GM12878 (cell line): ENCODE results near the gene OSBPL10. TPM values are rescaled to one million over a fixed set of nuclear protein-coding genes. Genes with fewer than 3 reads are reported as not detected.

Experiments
- ATAC-seq: fragments of 200-7000 bp; cut with Tn5 transposase; 3 replicates; pipeline ENCODE4 v1.9.1; 2020; ENCODE audit warnings: mild to moderate bottlenecking, moderate library complexity
- BruUV-seq: library from RNA; stranded (reverse); fragments of 400-500 nt; replicated peaks from 2 replicates; lab custom pipeline; 2021; lab: Mats Ljungman, UMichigan
- CTCF ChIA-PET: fragments of 300-600 bp; sonication (Branson Sonifier 250); formaldehyde crosslinking; extraction: SDS; loops from one replicate; lab custom pipeline; 2021; ENCODE audit warnings: inconsistent platforms; lab: Yijun Ruan, JAX
- POLR2A ChIA-PET: fragments of 350-600 bp; formaldehyde crosslinking; extraction: SDS; loops from one replicate; lab custom pipeline; 2021; ENCODE audit warnings: inconsistent platforms; lab: Charles Lee
- RAD21 ChIA-PET: fragments of 300-600 bp; sonication (Branson Sonifier 250); formaldehyde crosslinking; loops from one replicate; lab custom pipeline; 2023; ENCODE audit warnings: antibody characterized with exemption; ENCODE audit not compliant: unreplicated experiment; lab: Charles Lee
- SMC1A ChIA-PET: fragments of 300-600 bp; sonication (Branson Sonifier 250); formaldehyde crosslinking; loops from one replicate; lab custom pipeline; 2023; ENCODE audit not compliant: unreplicated experiment, uncharacterized antibody; lab: Charles Lee
- DNase-seq: peaks from one replicate; pipeline ENCODE4 v3.0.0-alpha.2; 2011; ENCODE audit warnings: low read depth, low spot score
- FAIRE-seq: peaks from 3 replicates; lab custom pipeline; 2011; peaks lifted over from hg19 to GRCh38; lab: Jason Lieb, UNC
- H2AFZ ChIP-seq: 2 replicates; pipeline ENCODE4 v1.6.0; 2011; ENCODE audit warnings: low read depth, low read length, control low read depth; ENCODE audit not compliant: control insufficient read depth
- H3K27ac ChIP-seq: 2 replicates; pipeline ENCODE4 v1.5.1; 2011; ENCODE audit warnings: control low read depth; ENCODE audit not compliant: control insufficient read depth, insufficient read depth
- H3K27me3 ChIP-seq, 2 experiments: replicated peaks in 1 of 2; 2 replicates each; pipeline versions ENCODE4 v1.6.0 to v1.6.1; 2011; ENCODE audit warnings: low read length in 1 of 2; ENCODE audit not compliant: control insufficient read depth in 2 of 2, insufficient read depth in 2 of 2
- H3K36me3 ChIP-seq, 2 experiments: 2 replicates each; pipeline ENCODE4 v1.5.1; 2011; ENCODE audit warnings: low read length in 1 of 2; ENCODE audit not compliant: control insufficient read depth in 2 of 2, insufficient read depth in 2 of 2
- H3K4me1 ChIP-seq: 2 replicates; pipeline ENCODE4 v1.6.1; 2011; ENCODE audit warnings: mild to moderate bottlenecking, low read length, moderate library complexity, mixed read lengths; ENCODE audit not compliant: control insufficient read depth, insufficient read depth
- H3K4me2 ChIP-seq: 2 replicates; pipeline ENCODE4 v1.6.0; 2011; ENCODE audit warnings: control low read depth; ENCODE audit not compliant: control insufficient read depth, insufficient read depth
- H3K4me3 ChIP-seq: fragments of 200-600 bp; sonication (generic); 2 replicates; pipeline ENCODE4 v1.5.1; 2016
- H3K79me2 ChIP-seq: 2 replicates; pipeline ENCODE4 v1.6.0; 2011; ENCODE audit warnings: low read length; ENCODE audit not compliant: control insufficient read depth, insufficient read depth
- H3K9ac ChIP-seq: 2 replicates; pipeline ENCODE4 v1.8.0; 2011; ENCODE audit warnings: low read length, control low read depth, mixed read lengths; ENCODE audit not compliant: control insufficient read depth, insufficient read depth
- H3K9me3 ChIP-seq: replicated peaks from 3 replicates; pipeline ENCODE4 v1.5.1; 2011; ENCODE audit warnings: mild to moderate bottlenecking, low read length; ENCODE audit not compliant: control insufficient read depth, insufficient read depth
- H4K20me1 ChIP-seq: 2 replicates; pipeline ENCODE4 v1.6.0; 2011; ENCODE audit not compliant: control insufficient read depth, insufficient read depth
- ATF7 ChIP-seq: fragments of 450-650 bp; IDR thresholded peaks from 2 replicates; pipeline ENCODE4 v1.6.1; 2016; ENCODE audit warnings: low read depth, mild to moderate bottlenecking
- BHLHE40 ChIP-seq, 2 experiments: fragments of 450-650 bp in 1 of 2; IDR thresholded peaks; 2 replicates each; pipeline ENCODE4 v1.6.1; 2011 to 2017; ENCODE audit warnings: low read depth in 2 of 2, borderline replicate concordance in 1 of 2, improper control_type of control experiment in 1 of 2, low read length in 1 of 2, mild to moderate bottlenecking in 1 of 2
- CHD1 ChIP-seq: IDR thresholded peaks from 2 replicates; pipeline ENCODE4 v1.6.1; 2012; ENCODE audit warnings: low read depth, low read length, improper control_type of control experiment
- HCFC1 ChIP-seq: fragments of 150-350 bp; IDR thresholded peaks from 2 replicates; pipeline ENCODE4 v1.6.1; 2014; ENCODE audit warnings: low read length
- MAX ChIP-seq: IDR thresholded peaks from 2 replicates; pipeline ENCODE4 v1.6.1; 2012; ENCODE audit warnings: low read depth, low read length, improper control_type of control experiment
- MEF2A ChIP-seq: IDR thresholded peaks from 2 replicates; pipeline ENCODE4 v1.6.1; 2011; ENCODE audit warnings: low read depth, mild to moderate bottlenecking, low read length, moderate library complexity; ENCODE audit not compliant: insufficient read depth
- NBN ChIP-seq: fragments of 450-650 bp; IDR thresholded peaks from 2 replicates; pipeline ENCODE4 v1.6.1; 2016
- NFXL1 ChIP-seq: fragments of 450-650 bp; IDR thresholded peaks from 2 replicates; pipeline ENCODE4 v1.6.1; 2017; ENCODE audit warnings: antibody characterized with exemption, mild to moderate bottlenecking, borderline replicate concordance
- NKRF ChIP-seq: fragments of 450-650 bp; conservative IDR thresholded peaks from 2 replicates; pipeline ENCODE4 v1.6.1; 2017; ENCODE audit warnings: mild to moderate bottlenecking, moderate library complexity
- POU2F2 ChIP-seq: IDR thresholded peaks from 3 replicates; pipeline ENCODE4 v1.6.1; 2011; ENCODE audit warnings: low read depth, mild to moderate bottlenecking, low read length, borderline replicate concordance
- RBBP5 ChIP-seq: fragments of 200-600 bp; sonication (generic); conservative IDR thresholded peaks from 2 replicates; pipeline ENCODE4 v1.6.1; 2016
- SREBF1 ChIP-seq: IDR thresholded peaks from 2 replicates; pipeline ENCODE4 v1.6.1; 2012; ENCODE audit warnings: mild to moderate bottlenecking, low read length
- TBL1XR1 ChIP-seq: IDR thresholded peaks from 2 replicates; pipeline ENCODE4 v1.6.1; 2012; ENCODE audit warnings: low read depth, low read length, improper control_type of control experiment
- WRNIP1 ChIP-seq: IDR thresholded peaks from 2 replicates; pipeline ENCODE4 v1.6.1; 2011; ENCODE audit warnings: low read depth, low read length, improper control_type of control experiment, borderline replicate concordance
- ZBED1 ChIP-seq: IDR thresholded peaks from 2 replicates; pipeline ENCODE4 v1.6.1; 2016; ENCODE audit warnings: borderline replicate concordance
- in situ Hi-C: fragments of 300-500 bp; cut with MboI; formaldehyde crosslinking; loops from 9 replicates; pipeline ENCODE4 v1.14.3; 2018; ENCODE audit warnings: mixed read lengths
- intact Hi-C: fragments of 100-400 bp; cut with micrococcal nuclease; formaldehyde crosslinking; loops from one replicate; pipeline ENCODE4 v1.14.2; 2022; ENCODE audit not compliant: unreplicated experiment
- polyA plus RNA-seq, 11 experiments: library from polyadenylated mRNA; depleted of rRNA in 4 of 11; unstranded in 6 of 11; stranded (reverse) in 5 of 11; fragments of >200 nt; fragmentation: Nextera tagmentation in 4 of 11; fragmentation: Illumina TruSeq in 1 of 11; extraction: Ambion mirVana in 4 of 11; extraction: Trizol in 1 of 11; gene quantifications; 1 replicate in 1 of 11; 2 replicates in 10 of 11; pipeline versions ENCODE4 v1.2.1 to v1.2.3, GENCODE V29; 2011 to 2016; ENCODE audit warnings: inconsistent platforms in 2 of 11, missing spikeins in 2 of 11, low read depth in 1 of 11
- total RNA-seq, 4 experiments: library from RNA; depleted of rRNA in 3 of 4; stranded (reverse); fragments of >200 nt in 3 of 4; fragmentation: Illumina TruSeq in 1 of 4; extraction: Trizol in 1 of 4; gene quantifications; 2 replicates each; pipeline versions ENCODE4 v1.2.1 to v1.2.3, GENCODE V29; 2013 to 2021
- TF ChIP-seq, protein P1 (sequence below): fragments of 450-650 bp; IDR thresholded peaks from 2 replicates; pipeline ENCODE4 v1.6.1; 2016; ENCODE audit warnings: mild to moderate bottlenecking, moderate library complexity, borderline replicate concordance
- TF ChIP-seq, protein P2 (sequence below): IDR thresholded peaks from 2 replicates; pipeline ENCODE4 v1.6.1; 2012; ENCODE audit warnings: low read depth, low read length, improper control_type of control experiment

Gene OSBPL10
- total and polyA plus RNA-seq, 10 of the 15 experiments (the other 5 are each of a cell fraction or from before 2014, with no cell fraction given): 0.03 to 0.25 (median 0.09) TPM; not detected in 5

DNA sequence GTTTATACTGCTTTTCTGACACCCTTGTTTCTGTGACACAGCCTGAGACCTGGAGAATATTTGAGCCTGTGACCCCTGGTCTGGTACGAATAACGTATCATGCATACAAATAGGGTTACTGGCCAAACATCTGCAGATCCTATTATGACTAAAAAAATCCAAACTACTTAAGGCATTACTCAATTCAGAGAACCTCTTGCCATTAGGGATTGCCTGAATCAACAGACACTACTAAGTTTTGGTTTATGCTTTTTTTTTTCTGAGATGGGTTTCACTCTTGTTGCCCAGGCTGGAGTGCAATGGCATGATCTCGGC, 35.4 kb downstream of the OSBPL10 start (continued):
- TF ChIP-seq, protein P1, sequence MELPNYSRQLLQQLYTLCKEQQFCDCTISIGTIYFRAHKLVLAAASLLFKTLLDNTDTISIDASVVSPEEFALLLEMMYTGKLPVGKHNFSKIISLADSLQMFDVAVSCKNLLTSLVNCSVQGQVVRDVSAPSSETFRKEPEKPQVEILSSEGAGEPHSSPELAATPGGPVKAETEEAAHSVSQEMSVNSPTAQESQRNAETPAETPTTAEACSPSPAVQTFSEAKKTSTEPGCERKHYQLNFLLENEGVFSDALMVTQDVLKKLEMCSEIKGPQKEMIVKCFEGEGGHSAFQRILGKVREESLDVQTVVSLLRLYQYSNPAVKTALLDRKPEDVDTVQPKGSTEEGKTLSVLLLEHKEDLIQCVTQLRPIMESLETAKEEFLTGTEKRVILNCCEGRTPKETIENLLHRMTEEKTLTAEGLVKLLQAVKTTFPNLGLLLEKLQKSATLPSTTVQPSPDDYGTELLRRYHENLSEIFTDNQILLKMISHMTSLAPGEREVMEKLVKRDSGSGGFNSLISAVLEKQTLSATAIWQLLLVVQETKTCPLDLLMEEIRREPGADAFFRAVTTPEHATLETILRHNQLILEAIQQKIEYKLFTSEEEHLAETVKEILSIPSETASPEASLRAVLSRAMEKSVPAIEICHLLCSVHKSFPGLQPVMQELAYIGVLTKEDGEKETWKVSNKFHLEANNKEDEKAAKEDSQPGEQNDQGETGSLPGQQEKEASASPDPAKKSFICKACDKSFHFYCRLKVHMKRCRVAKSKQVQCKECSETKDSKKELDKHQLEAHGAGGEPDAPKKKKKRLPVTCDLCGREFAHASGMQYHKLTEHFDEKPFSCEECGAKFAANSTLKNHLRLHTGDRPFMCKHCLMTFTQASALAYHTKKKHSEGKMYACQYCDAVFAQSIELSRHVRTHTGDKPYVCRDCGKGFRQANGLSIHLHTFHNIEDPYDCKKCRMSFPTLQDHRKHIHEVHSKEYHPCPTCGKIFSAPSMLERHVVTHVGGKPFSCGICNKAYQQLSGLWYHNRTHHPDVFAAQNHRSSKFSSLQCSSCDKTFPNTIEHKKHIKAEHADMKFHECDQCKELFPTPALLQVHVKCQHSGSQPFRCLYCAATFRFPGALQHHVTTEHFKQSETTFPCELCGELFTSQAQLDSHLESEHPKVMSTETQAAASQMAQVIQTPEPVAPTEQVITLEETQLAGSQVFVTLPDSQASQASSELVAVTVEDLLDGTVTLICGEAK: no peak
- TF ChIP-seq POU2F2 (no peak), RBBP5 (no peak), ATF7 (no peak)

DNA sequence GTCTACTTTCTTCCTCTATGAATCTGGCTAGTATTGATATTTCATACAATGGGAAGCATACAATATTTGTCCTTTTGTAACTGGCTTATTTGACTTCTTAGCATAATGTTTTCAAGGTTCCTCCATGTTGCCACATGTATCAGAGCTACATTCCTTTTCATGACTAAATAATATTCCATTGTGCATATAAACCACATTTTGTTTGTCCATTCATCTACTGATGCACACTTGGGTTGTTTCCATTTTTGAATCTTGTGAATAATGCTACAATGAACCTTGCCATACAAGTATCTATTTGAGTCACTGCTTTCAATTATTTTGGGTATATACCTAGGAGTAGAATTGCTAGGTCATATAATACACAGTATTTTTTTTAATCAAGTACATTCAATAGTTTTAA, 38.0 kb downstream of the OSBPL10 start:
- ChIA-PET POLR2A (no interaction called here), SMC1A (no interaction called here), CTCF (interaction anchor here (1.3 kb wide), 1 partner anchor 20 kb away, joined by 3 read pairs; no protein-coding TSS in a partner anchor), RAD21 (no interaction called here)
- Histone ChIP-seq H3K4me3 (no peak overlapping the region), H4K20me1 (no peaks in the 10 kb centered on the region; the same call in 1 of the 2 replicates), H3K9ac (no peak overlapping the region), H3K36me3 (no peaks in the 10 kb centered on the region), H3K79me2 (no peaks in the 10 kb centered on the region), H3K4me2 (no peak overlapping the region), H3K4me1 (no peaks in the 10 kb centered on the region), H3K27ac (no peak overlapping the region), H3K9me3 (no peaks in the 10 kb centered on the region; the same call in 2 of the 3 replicates), H2AFZ (no peak overlapping the region), H3K27me3 (peaks cover 0 to 3% of the 10 kb centered on the region in 2 experiments; a peak in 3 of 4 replicates)
- in situ Hi-C loops (no loop called here), intact Hi-C loops (no loop called here)
- ATAC-seq (no peak), DNase-seq (no peak), FAIRE-seq (no peak)
- BruUV-seq: no TSS peak
- TF ChIP-seq POU2F2 (no peak), NKRF (no peak), WRNIP1 (no peak), HCFC1 (no peak), NFXL1 (no peak), ZBED1 (no peak), TBL1XR1 (no peak), NBN (no peak), MAX (no peak), SREBF1 (no peak), CHD1 (no peak), MEF2A (no peak), BHLHE40 (IDR thresholded peaks at IDR 0.05; ENCODE audit: borderline replicate concordance in 1 of 2, low read depth in 2 of 2, low read length in 1 of 2) (no peak)
- TF ChIP-seq, protein P2, sequence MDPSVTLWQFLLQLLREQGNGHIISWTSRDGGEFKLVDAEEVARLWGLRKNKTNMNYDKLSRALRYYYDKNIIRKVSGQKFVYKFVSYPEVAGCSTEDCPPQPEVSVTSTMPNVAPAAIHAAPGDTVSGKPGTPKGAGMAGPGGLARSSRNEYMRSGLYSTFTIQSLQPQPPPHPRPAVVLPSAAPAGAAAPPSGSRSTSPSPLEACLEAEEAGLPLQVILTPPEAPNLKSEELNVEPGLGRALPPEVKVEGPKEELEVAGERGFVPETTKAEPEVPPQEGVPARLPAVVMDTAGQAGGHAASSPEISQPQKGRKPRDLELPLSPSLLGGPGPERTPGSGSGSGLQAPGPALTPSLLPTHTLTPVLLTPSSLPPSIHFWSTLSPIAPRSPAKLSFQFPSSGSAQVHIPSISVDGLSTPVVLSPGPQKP: no peak
